IMR-90 (cell line): ENCODE data around the gene SLC16A2. TPM values are rescaled to one million over a fixed set of nuclear protein-coding genes. Genes with fewer than 3 reads are reported as not detected.

Source experiments
- ATAC-seq: fragments of 200-7000 bp; cut with Tn5 transposase; 2 replicates; pipeline ENCODE4 v1.9.1; 2020; ENCODE audit warnings: low read depth, mild to moderate bottlenecking, moderate library complexity
- BruUV-seq: library from RNA; stranded (reverse); fragments of 400-500 nt; replicated peaks from 2 replicates; lab custom pipeline; 2021; lab: Mats Ljungman, UMichigan
- CTCF ChIA-PET: fragments of 300-600 bp; formaldehyde crosslinking; extraction: SDS; loops from one replicate; lab custom pipeline; 2021; ENCODE audit warnings: antibody characterized with exemption; lab: Yijun Ruan, JAX
- POLR2A ChIA-PET: fragments of 300-600 bp; sonication (Branson Sonifier 250); formaldehyde crosslinking; loops from one replicate; lab custom pipeline; 2022; ENCODE audit warnings: antibody characterized with exemption; ENCODE audit not compliant: unreplicated experiment; lab: Charles Lee
- DNase-seq: peaks from one replicate; pipeline ENCODE4 v3.0.0; 2013
- H2AFZ ChIP-seq: replicated peaks from 2 replicates; pipeline ENCODE3; 2013; ENCODE audit warnings: low read length, mild to moderate bottlenecking; ENCODE audit not compliant: poor library complexity
- H2AK5ac ChIP-seq: 2 replicates; pipeline ENCODE4 v1.6.1; 2013; ENCODE audit warnings: low read depth, low read length, inconsistent platforms
- H2AK9ac ChIP-seq: replicated peaks from 2 replicates; pipeline ENCODE3; 2013; ENCODE audit warnings: mild to moderate bottlenecking, low read depth, low read length, moderate library complexity; ENCODE audit not compliant: poor library complexity
- H2BK120ac ChIP-seq: 2 replicates; pipeline ENCODE4 v1.6.1; 2013; ENCODE audit warnings: low read depth, low read length, inconsistent platforms
- H2BK15ac ChIP-seq: 3 replicates; pipeline ENCODE4 v1.6.1; 2013; ENCODE audit warnings: low read depth, low read length, inconsistent platforms
- H2BK20ac ChIP-seq: 2 replicates; pipeline ENCODE4 v1.6.1; 2013; ENCODE audit warnings: low read depth, mild to moderate bottlenecking, inconsistent platforms, low read length, moderate library complexity
- H2BK5ac ChIP-seq: 2 replicates; pipeline ENCODE4 v1.6.1; 2013; ENCODE audit warnings: mild to moderate bottlenecking, low read depth, low read length, inconsistent platforms; ENCODE audit not compliant: poor library complexity, severe bottlenecking
- H3K14ac ChIP-seq: replicated peaks from 2 replicates; pipeline ENCODE4 v1.6.1; 2013; ENCODE audit warnings: low read depth, low read length, inconsistent platforms
- H3K18ac ChIP-seq: 2 replicates; pipeline ENCODE4 v1.6.1; 2013; ENCODE audit warnings: low read depth, low read length, control low read depth
- H3K23ac ChIP-seq: 2 replicates; pipeline ENCODE4 v1.6.1; 2013; ENCODE audit warnings: low read depth, low read length, inconsistent platforms
- H3K27ac ChIP-seq: 2 replicates; pipeline ENCODE4 v1.5.1; 2013; ENCODE audit warnings: mild to moderate bottlenecking, control low read depth, low read length; ENCODE audit not compliant: insufficient read depth
- H3K27me3 ChIP-seq: 2 replicates; pipeline ENCODE4 v1.6.1; 2013; ENCODE audit warnings: low read length; ENCODE audit not compliant: control insufficient read depth, insufficient read depth
- H3K36me3 ChIP-seq: 2 replicates; pipeline ENCODE4 v1.6.1; 2013; ENCODE audit warnings: low read length, mixed read lengths; ENCODE audit not compliant: control insufficient read depth, insufficient read depth
- H3K4ac ChIP-seq: 2 replicates; pipeline ENCODE4 v1.6.1; 2013; ENCODE audit warnings: low read depth, low read length, inconsistent platforms
- H3K4me1 ChIP-seq: 2 replicates; pipeline ENCODE4 v1.6.1; 2013; ENCODE audit warnings: low read length, mixed read lengths; ENCODE audit not compliant: control insufficient read depth, insufficient read depth
- H3K4me2 ChIP-seq: 2 replicates; pipeline ENCODE4 v1.6.1; 2013; ENCODE audit warnings: low read depth, mild to moderate bottlenecking, control low read depth, low read length, moderate library complexity
- H3K4me3 ChIP-seq: 2 replicates; pipeline ENCODE4 v1.5.1; 2013; ENCODE audit warnings: low read depth, mild to moderate bottlenecking, control low read depth, low read length, moderate library complexity; ENCODE audit not compliant: insufficient read depth
- H3K56ac ChIP-seq: 2 replicates; pipeline ENCODE4 v1.6.1; 2013; ENCODE audit warnings: low read length, inconsistent platforms; ENCODE audit not compliant: insufficient read depth; ENCODE audit errors: extremely low read depth
- H3K79me1 ChIP-seq, 2 experiments: 2 replicates each; pipeline ENCODE4 v1.6.1; 2013; ENCODE audit warnings: low read length in 2 of 2, inconsistent platforms in 1 of 2, low read depth in 1 of 2
- H3K9ac ChIP-seq: 2 replicates; pipeline ENCODE4 v1.6.1; 2013; ENCODE audit warnings: low read depth, low read length, control low read depth
- H3K9me1 ChIP-seq: 2 replicates; pipeline ENCODE4 v1.6.1; 2013; ENCODE audit warnings: low read length, inconsistent platforms; ENCODE audit not compliant: insufficient read depth
- H3K9me3 ChIP-seq: 2 replicates; pipeline ENCODE4 v1.6.1; 2013; ENCODE audit warnings: low read length; ENCODE audit not compliant: control insufficient read depth, insufficient read depth
- H4K20me1 ChIP-seq: 2 replicates; pipeline ENCODE4 v1.6.1; 2013; ENCODE audit warnings: low read length, inconsistent platforms; ENCODE audit not compliant: insufficient read depth
- H4K5ac ChIP-seq: 2 replicates; pipeline ENCODE4 v1.6.1; 2013; ENCODE audit warnings: mild to moderate bottlenecking, low read depth, low read length, control low read depth
- H4K8ac ChIP-seq, 2 experiments: 2 replicates each; pipeline ENCODE4 v1.6.1; 2013; ENCODE audit warnings: low read depth in 2 of 2, low read length in 2 of 2, control low read depth in 1 of 2, inconsistent platforms in 1 of 2
- H4K91ac ChIP-seq: 2 replicates; pipeline ENCODE4 v1.6.1; 2013; ENCODE audit warnings: low read depth, low read length, inconsistent platforms; ENCODE audit not compliant: insufficient read depth
- RAD21 ChIP-seq: IDR thresholded peaks from 2 replicates; pipeline ENCODE4 v1.6.1; 2012; ENCODE audit warnings: low read length, improper control_type of control experiment
- RFX5 ChIP-seq: IDR thresholded peaks from 2 replicates; pipeline ENCODE4 v1.8.0; 2012; ENCODE audit warnings: low read depth, mild to moderate bottlenecking, low read length, moderate library complexity
- WGBS, 2 experiments: methylation state at CpG; one replicate each; pipeline versions ENCODE4 v1.1.5 to v1.1.7; 2013; ENCODE audit warnings: missing lambda C conversion rate in 2 of 2; ENCODE audit not compliant: insufficient read length in 1 of 2; ENCODE audit errors: extremely low coverage in 2 of 2; 5-methylcytosine and 5-hydroxymethylcytosine counted together
- dilution Hi-C: fragments of 300-500 bp; cut with HindIII; formaldehyde crosslinking; loops from one replicate; pipeline ENCODE4 v1.14.3; 2018; ENCODE audit warnings: low sequenced_read_pairs; ENCODE audit not compliant: unreplicated experiment
- in situ Hi-C: fragments of 300-500 bp; cut with MboI; formaldehyde crosslinking; loops from 3 replicates; pipeline ENCODE4 v1.14.3; 2019; ENCODE audit warnings: low sequenced_read_pairs, inconsistent platforms, mixed read lengths
- intact Hi-C: fragments of 100-400 bp; cut with micrococcal nuclease; formaldehyde crosslinking; loops from 2 replicates; pipeline ENCODE4 v1.10.0; 2022
- polyA plus RNA-seq, 3 experiments: library from polyadenylated mRNA; depleted of rRNA; stranded (reverse); fragments of >200 nt; gene quantifications; 2 replicates each; pipeline ENCODE4 v1.2.3, GENCODE V29; 2012; ENCODE audit warnings: low replicate concordance in 1 of 3
- total RNA-seq: library from RNA; depleted of rRNA; stranded (reverse); fragments of >200 nt; gene quantifications from 2 replicates; pipeline ENCODE4 v1.2.3, GENCODE V29; 2012

SLC16A2 gene
- total and polyA plus RNA-seq, 2 of the 4 experiments (the other 2 are of a cell fraction) = 6.1 to 23.8 TPM

- no peak overlapping the region for H3K4me3 ChIP-seq
- TF ChIP-seq RFX5 = no peak
- no peak for TF ChIP-seq RAD21
- no peak overlapping the region for H2BK15ac ChIP-seq
- no peak overlapping the region for H2BK120ac ChIP-seq
- no peak overlapping the region for H3K56ac ChIP-seq
- dilution Hi-C loops = no loop called here
- H4K8ac ChIP-seq = no peak overlapping the region
- no peak for DNase-seq
- no peak overlapping the region for H2BK5ac ChIP-seq
- H2AK9ac ChIP-seq = no peak overlapping the region
- H3K4ac ChIP-seq = no peak overlapping the region
- H3K9me1 ChIP-seq = no peaks in the 10 kb centered on the region
- no peak overlapping the region for H3K18ac ChIP-seq
- in situ Hi-C loops = no loop called here
- no peak overlapping the region for H3K14ac ChIP-seq
- intact Hi-C loops = no loop called here
- peaks cover 7% of the 10 kb centered on the region for H3K27me3 ChIP-seq
- H4K91ac ChIP-seq = no peak overlapping the region
- no peaks in the 10 kb centered on the region for H3K4me1 ChIP-seq
- H2AFZ ChIP-seq = no peak overlapping the region
- BruUV-seq = no TSS peak
- no peak overlapping the region for H4K5ac ChIP-seq
- CTCF ChIA-PET = no interaction called here
- no peaks in the 10 kb centered on the region for H3K36me3 ChIP-seq
- H3K4me2 ChIP-seq = no peak overlapping the region
- H3K23ac ChIP-seq = no peak overlapping the region
- no peak overlapping the region for H2AK5ac ChIP-seq
- no peak overlapping the region for H3K27ac ChIP-seq
- ATAC-seq = no peak
- H3K9ac ChIP-seq = no peak overlapping the region
- H3K79me1 ChIP-seq = no peaks in the 10 kb centered on the region
- no peaks in the 10 kb centered on the region for H4K20me1 ChIP-seq
- no peaks in the 10 kb centered on the region for H3K9me3 ChIP-seq
- POLR2A ChIA-PET = no interaction called here
- H2BK20ac ChIP-seq = no peak overlapping the region
- no CpG with 5 or more reads among the region's 4 CpGs for WGBS, 2 experiments
These were observed 85.9 kb downstream of the SLC16A2 start for GRCh38 chrX:74507191-74507590.
